HG02938 (cell line): ENCODE data around the gene SCG2.

Experiments used
- ATAC-seq: cut with Tn5 transposase; IDR thresholded peaks from one replicate; pipeline ENCODE4 v1.9.1; 2021; ENCODE audit warnings: mild to moderate bottlenecking, moderate library complexity; ENCODE audit not compliant: unreplicated experiment

The SCG2 gene

DNA sequence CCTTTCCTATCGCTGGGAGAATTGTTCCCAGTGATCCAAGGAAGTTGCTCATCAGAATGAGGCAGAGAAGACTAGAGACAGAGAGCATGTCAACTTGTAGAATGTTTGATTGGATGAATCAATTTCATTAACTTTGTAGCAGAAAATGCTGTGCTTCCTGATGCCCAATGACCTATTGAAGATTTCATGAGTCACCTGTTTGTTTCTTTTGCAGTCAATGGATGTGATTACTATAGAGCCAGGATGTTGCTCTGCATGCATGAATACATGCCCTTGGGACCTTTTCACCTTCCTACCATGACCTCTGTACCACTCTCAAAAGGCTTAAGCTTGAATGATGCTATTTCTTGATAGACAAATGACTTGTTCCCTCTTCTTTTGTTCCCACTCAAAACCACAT, 23.3 kb downstream of the SCG2 start:
- ATAC-seq, result no peak

DNA sequence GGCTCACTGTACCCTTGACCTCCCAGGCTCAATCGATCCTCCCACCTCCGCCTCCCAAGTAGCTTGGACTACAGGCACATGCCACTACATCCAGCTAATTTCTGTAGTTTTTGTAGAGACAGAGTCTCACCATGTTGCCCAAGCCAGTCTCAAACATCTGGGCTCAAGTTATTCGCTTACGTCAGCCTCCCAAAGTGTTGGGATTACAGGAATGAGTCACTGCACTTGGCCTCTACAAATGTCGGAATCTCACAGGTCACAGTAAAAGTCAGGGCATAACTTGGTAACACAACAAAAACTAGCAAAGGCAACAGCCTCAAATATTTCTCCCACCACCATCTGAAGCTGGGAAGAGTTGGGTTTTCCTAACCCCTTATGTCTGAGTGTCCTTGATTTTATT, 25.3 kb downstream of the SCG2 start:
- no peak for ATAC-seq

DNA sequence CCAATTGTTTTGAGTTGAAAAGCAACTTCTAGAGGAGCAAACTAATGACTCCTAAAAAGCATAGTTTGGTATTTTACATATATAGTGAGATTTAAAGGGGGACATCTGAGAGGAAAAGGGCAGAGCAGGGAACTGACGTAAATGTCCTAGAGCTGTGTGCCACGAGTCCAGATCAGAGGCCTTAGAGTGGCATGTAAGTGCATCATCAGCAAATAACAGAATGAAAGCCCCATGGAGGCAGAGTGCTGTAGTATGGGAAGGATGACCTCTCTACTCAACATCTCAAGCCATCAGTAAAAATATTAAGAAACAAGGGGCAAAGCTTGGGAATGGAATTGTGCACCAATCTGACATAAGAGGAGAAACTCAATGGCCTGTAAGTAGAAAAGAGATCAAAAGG, 31.4 kb downstream of the SCG2 start:
- no peak for ATAC-seq

GRCh38 chr2:223566396-223566795, 35.8 kb downstream of the SCG2 start:
- ATAC-seq, result no peak

DNA sequence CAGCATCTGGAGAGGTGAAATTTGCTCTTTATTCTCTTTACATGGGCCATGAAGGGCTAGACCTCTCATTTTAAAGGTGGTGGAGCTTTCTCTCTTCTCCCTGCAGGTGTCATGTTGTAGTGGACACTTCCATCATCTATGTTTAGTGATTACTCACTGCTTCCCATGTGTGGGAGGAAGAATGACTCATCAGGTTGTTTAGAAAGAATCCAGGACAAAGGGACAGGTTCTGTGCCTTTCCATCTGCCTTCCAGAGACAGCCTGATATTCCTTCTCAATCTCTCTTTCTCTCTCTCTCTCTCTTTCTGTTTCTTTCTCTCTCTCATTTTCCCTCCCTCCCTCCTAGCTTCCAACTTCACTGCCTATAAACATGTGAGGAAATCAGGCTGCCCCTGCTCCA, 38.7 kb downstream of the SCG2 start:
- ATAC-seq, result no peak

- no peak for ATAC-seq
These were observed 40.1 kb downstream of the SCG2 start for GRCh38 chr2:223562078-223562477.

- ATAC-seq, result no peak
These were observed 41.3 kb downstream of the SCG2 start for GRCh38 chr2:223560749-223561435.

- ATAC-seq, result no peak
These were observed 43.2 kb downstream of the SCG2 start for GRCh38 chr2:223558970-223559369.

DNA sequence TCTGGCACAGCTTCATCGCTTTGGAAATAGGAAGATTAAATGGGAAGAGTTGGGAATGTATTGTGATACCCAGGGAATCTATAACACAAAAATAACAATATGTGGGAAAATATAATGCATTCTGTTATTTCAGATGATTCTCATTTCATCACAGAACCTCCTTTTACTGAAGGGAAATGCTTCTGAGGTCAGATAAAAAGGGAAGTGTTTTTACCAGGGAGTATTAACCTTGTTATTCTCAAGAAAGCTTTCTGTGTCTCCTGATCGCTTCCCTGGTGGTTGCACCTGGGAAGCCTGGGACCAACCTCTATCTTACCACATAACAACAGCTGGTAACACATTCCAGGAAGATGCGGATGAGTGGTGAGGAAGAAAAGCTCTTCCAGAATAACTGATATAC, 47.2 kb downstream of the SCG2 start:
- no peak for ATAC-seq

- no peak for ATAC-seq
These were observed 52.9 kb downstream of the SCG2 start for GRCh38 chr2:223549215-223549614.

- ATAC-seq, result no peak
These were observed 54.0 kb downstream of the SCG2 start for GRCh38 chr2:223548194-223548593.
